ENCODE results near the gene TMEM98.

GRCh38 chr17:32899236-32900013 lies 28.5 kb upstream of the TMEM98 start:
- TF ChIP-seq RCOR1 (IDR thresholded peaks at IDR 0.05; ENCODE audit: insufficient replicate concordance, low read length) (no peak), CTCF (conservative IDR thresholded peaks at IDR 0.05; ENCODE audit: low read depth, low read length) (no peak), CEBPB (IDR thresholded peaks at IDR 0.05; ENCODE audit: low read depth, low read length) (no peak), POLR2A (IDR thresholded peaks at IDR 0.05; ENCODE audit: low read depth, low read length) (no peak), RAD21 (IDR thresholded peaks at IDR 0.05; ENCODE audit: low read length) (no peak), MAZ (IDR thresholded peaks at IDR 0.05; ENCODE audit: borderline replicate concordance, low read depth, low read length) (no peak), USF2 (IDR thresholded peaks at IDR 0.05; ENCODE audit: low read depth, low read length) (no peak), BHLHE40 (IDR thresholded peaks at IDR 0.05; ENCODE audit: low read depth, low read length) (no peak), CHD1 (IDR thresholded peaks at IDR 0.05; ENCODE audit: low read depth, low read length) (no peak), MAFK (IDR thresholded peaks at IDR 0.05; ENCODE audit: low read depth, low read length) (no peak), RFX5 (IDR thresholded peaks at IDR 0.05; ENCODE audit: low read depth, low read length) (no peak)

Data from IMR-90 (cell line).